Fibroblast of skin of right biceps (primary cell): ENCODE data around the gene GRIK3.
A peak's percentile ranks its signal among the peaks of the same experiment; 100 is the strongest.

Experiments used
- DNase-seq: peaks from one replicate; pipeline ENCODE4 v3.0.0-alpha.2; 2013

The GRIK3 gene

DNA sequence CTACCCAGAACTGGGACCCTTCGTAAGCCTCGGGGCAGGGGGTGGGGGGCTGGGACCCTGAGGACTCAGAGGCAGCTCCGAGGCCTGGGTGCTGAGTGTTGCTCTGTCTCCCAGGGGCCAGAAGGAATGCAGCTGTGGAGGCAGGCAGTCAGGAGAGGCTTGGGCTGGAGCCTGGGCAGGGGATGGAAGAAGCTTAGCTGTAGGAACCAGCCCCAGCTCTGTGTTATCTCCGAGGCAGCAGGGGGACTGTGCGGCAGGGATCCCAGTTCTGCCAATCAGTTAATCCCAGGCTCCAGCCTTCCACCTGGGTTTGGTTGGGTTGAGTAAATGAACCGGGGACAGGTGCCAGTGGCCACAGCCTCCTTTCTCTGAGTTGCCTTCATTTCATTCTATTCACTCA lies 8.2 kb upstream of the GRIK3 start:
- no peak for DNase-seq

DNA sequence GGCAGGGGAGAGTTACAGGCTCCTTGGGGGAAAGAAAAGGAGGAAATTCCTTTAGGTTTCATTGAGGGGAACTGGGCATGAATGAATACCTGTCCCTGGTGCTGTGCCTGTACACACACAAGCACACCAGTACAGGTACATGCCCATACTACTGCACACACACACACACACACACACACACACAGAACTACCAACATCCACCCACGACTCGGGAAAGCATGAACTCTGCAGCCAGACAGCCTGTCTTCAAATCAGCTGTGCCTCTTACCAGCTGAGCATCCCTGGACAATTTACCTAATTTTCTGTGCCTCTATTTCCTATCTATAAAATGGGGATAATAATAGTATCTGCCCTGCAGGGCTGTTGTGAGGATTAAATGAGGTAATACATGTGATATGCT lies 7.2 kb upstream of the GRIK3 start:
- DNase-seq = no peak

DNA sequence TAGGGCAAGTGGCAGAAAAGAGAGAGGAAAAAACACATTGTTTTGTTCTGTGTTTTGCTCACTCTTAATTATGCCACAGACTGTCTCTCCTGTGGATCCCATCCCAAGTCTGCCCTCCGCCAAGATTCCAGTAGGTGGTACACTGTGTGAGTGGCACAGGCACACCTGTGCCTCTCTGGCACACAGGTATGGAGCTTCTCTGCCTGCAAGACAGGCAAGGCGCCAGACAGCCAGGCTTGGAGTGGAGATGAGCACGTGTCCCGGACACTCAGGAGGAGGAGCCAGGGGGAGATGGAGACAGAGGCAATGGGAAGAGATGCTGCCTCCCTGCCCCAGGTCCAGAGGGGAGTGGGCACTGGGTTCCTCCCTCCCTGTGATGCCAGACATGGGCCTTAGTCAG lies 6.5 kb upstream of the GRIK3 start:
- DNase-seq = no peak

- no peak for DNase-seq
Observed at GRCh38 chr1:37040261-37040660, 5.9 kb upstream of the GRIK3 start.

GRCh38 chr1:37038227-37039093 lies 4.1 kb upstream of the GRIK3 start:
- DNase-seq = peak; percentile 3

DNA sequence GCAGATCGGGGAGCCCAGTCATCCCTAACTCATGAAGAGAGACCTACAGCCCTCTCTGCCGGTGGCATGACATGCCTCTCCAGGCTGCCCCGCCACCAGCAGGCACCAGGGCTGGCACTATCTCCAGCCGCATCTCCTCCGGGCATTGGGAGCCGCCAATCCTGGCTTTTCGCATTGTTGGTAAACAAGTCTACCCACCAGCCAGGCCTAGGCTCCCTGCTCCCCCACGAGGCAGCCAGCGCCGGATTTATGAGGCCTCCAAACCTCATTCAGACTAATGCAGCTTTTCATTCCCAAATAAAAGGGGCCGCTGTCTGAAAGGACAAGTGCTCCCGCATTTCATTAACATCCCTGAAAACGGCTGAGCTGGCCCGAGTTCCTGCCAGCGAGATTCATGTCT lies 3.4 kb upstream of the GRIK3 start:
- no peak for DNase-seq

- DNase-seq = no peak
Observed at GRCh38 chr1:37036667-37037053, 2.3 kb upstream of the GRIK3 start.

GRCh38 chr1:37035796-37036666 lies 1.7 kb upstream of the GRIK3 start:
- DNase-seq = no peak

DNA sequence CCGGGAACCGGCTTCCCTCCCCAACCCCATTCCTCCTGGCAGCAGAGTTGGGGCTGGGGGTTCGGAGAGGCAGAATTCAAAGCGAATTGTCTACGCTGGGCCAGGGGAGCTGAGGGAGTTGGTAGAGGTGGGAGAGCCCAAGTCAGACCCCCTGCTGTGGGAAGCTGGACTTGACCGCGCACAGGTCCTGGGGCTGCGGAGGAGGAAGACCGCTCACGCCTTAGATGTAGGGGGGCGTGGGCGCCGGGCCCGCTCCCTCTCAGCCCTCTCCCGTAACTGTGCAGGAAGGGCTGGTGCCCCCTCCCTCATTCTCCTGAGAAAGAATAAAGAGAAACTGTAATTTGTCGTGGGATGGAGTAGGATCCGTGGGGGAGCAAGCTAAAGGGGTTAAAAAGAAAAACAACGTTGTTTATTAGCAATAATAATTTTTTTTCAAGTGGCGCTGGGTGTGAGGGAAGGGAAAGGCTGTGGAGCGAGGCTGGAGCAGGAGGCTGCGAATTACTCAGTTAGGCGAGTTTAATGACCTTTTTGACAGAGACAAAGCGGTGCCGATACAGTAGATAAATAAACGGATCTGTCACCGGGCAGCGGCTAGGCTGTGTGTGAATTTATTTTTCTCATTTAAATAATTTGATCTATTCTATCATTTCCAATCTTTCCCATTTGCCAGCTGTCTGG lies 838 bp upstream of the GRIK3 start:
- DNase-seq = no peak

GRCh38 chr1:37033355-37034101 lies 787 bp downstream of the GRIK3 start:
- DNase-seq = no peak

DNA sequence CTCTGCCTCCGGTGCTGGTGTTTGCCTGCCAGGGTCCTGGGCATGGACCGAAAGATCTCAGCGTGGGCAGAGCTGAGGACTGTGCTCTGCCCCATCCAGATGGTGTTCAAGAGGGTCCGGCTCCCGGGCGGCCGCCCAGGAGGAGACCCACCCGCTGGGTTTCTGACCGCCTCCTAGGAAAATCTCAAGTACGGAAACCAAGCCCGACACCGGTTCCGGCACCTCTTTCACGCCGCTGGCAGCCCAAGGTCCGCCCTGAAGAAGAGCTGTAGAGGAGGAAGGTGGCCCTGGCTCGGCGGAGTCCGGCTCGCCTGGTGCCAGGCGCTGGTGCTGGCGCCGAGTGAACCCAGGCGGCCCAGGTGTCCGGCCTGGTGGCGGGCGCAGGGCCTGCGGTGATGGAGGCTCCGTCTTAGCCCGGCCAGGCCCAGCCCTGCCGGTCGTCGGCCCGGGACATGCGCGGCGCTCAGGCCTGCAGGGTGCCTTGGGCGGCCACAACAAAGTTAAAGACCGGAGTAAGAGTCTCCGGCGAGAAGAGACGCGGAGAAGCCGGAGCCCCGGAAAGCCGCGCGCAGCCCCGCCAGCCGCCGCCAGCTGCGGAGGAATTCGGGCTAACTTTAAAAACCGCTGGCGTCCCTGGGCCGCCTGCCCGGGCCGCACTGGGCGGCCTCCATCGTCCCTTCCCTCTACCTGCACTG lies 1.5 kb downstream of the GRIK3 start:
- no peak for DNase-seq

DNA sequence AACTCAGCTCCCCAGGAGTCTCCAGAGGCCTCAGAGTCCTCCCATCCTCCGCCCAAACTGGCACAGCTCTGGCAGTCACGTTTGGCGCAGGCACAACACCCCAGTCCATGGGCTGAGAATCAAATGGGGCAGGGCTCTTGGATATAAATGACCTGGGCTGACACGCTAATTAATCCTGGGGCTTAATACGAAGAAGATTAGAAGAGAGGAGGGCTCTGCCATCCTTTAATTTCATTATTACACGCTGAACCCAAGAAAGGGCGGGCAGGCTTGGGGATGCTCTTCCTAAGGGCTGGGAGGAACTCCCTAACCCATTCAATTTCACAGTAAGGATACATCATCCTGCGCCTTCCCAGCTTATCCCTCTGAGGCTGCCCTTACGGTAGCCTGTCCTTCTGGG lies 2.4 kb downstream of the GRIK3 start:
- no peak for DNase-seq

GRCh38 chr1:37031429-37031828 lies 2.9 kb downstream of the GRIK3 start:
- DNase-seq = no peak

- no peak for DNase-seq
Observed at GRCh38 chr1:37028981-37029617, 5.2 kb downstream of the GRIK3 start.

- DNase-seq = no peak
Observed at GRCh38 chr1:37021502-37021901, 12.8 kb downstream of the GRIK3 start.

DNA sequence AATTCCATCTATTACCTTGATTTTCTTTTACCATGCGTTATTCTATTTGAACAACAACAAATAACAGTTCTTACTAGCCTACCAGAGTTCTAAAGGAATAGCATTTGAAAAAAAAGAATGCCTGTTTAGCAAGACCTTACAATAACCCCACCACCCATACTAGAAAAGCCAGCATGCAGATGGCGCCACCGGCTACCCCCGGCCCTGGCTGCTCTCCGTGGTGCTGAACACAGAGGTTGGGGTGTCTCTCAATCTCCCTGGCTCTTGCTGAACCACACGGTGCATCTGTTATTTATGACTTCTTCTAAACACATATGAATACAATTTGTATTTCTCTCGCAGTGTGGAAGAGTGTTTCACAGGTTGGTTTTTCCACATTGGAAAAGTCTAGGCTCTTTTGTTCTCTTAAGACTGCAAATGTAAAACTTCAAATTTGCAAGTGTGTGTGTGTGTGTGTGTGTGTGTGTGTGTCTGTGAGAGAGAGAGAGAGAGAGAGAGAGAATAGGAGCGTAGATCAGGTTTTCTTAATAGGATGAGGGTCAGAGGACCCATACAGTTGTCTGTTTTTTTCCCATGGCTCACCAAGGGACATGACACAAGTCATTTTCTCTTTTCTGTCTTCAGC lies 13.6 kb downstream of the GRIK3 start:
- peak; percentile 5 for DNase-seq

GRCh38 chr1:37018510-37018909 lies 15.8 kb downstream of the GRIK3 start:
- no peak for DNase-seq

DNA sequence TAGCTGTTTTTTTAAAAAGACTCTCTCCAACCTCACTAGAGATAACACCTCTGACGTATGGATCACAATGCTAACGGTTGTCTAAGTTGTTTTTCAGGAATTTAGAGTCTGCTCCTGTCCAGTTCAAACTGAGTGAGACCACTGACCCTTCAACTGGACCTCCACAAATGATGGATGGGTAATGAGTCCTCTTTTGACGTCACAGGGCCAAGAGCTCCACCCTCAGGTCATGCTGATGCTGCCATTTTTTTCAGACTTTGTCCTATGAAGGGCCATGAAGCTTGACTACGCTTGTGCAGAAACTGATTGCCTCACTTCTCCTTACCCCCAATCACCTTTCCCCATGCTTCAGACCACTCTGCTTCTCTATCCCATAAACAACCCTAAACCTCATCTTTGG lies 16.6 kb downstream of the GRIK3 start:
- no peak for DNase-seq

DNA sequence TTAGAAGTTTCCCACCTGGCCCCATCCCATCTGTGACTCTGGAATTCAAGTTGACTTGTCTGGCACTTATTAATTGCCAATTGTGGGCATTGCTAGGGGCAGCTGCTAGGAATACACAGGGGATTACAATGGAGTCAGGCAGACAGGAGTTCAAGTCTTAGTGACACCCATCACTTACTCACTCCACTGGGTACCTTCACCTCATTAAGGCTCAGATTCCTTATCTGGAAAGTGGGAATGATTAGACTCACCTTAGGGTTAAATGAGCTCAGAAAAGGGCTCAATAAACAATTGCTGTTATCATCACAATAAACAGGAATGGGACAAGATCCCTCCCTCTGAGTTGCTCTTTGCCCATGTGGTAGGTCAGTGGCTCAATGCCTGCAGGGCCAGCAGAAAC lies 18.2 kb downstream of the GRIK3 start:
- DNase-seq = no peak

DNA sequence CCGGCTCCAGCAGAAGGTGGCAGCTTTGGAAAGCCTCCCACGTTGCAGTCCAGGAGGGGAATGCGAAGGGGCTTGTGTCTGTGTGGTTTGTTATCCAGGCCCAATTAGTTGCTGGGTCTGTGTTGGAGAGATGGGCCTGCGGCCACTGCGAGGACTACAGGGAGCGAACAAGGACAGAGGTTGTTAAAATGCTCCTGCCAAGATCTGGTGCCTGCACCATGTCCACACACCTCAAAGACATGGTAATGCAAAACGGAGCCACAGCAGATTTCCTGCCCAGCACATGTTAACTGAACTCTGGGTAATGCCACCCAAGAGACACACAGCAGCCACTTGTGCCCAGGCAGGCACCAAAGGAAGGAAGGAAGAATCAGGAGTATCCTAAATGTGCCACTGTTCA lies 18.6 kb downstream of the GRIK3 start:
- DNase-seq = no peak

- DNase-seq = no peak
Observed at GRCh38 chr1:37012226-37012625, 22.1 kb downstream of the GRIK3 start.
